AG08395 (cell line): ENCODE data around the gene CAMK4.
"Not testable (repeated sequence)": the region's sequence is repeated elsewhere in the genome, so short reads cannot be mapped to it uniquely, and the experiment has no call there.

Source experiments
- DNase-seq: peaks from one replicate; pipeline ENCODE4 v3.0.0; 2012; ENCODE audit warnings: mixed read lengths, low spot score

Gene CAMK4

GRCh38 chr5:111310711-111311620, 86.8 kb downstream of the CAMK4 start:
- no peak for DNase-seq

- DNase-seq: no peak
These were observed 87.5 kb downstream of the CAMK4 start for GRCh38 chr5:111311666-111312065.

GRCh38 chr5:111313017-111313724, 89.0 kb downstream of the CAMK4 start:
- DNase-seq: no peak

GRCh38 chr5:111320953-111321352, 96.8 kb downstream of the CAMK4 start:
- DNase-seq: no peak

- no peak for DNase-seq
These were observed 97.2 kb downstream of the CAMK4 start for GRCh38 chr5:111321376-111321775.

GRCh38 chr5:111326551-111326950, 102.4 kb downstream of the CAMK4 start:
- DNase-seq: no peak

GRCh38 chr5:111337133-111337532, 112.9 kb downstream of the CAMK4 start:
- DNase-seq: no peak

GRCh38 chr5:111337688-111338087, 113.5 kb downstream of the CAMK4 start:
- DNase-seq: no peak

GRCh38 chr5:111345731-111346130, 121.5 kb downstream of the CAMK4 start:
- peak; percentile 8 for DNase-seq

GRCh38 chr5:111347021-111347420, 122.8 kb downstream of the CAMK4 start:
- DNase-seq: no peak

- DNase-seq: no peak
These were observed 124.6 kb downstream of the CAMK4 start for GRCh38 chr5:111348661-111349329.

GRCh38 chr5:111349429-111349828, 125.2 kb downstream of the CAMK4 start:
- no peak for DNase-seq

- no peak for DNase-seq
These were observed 128.9 kb downstream of the CAMK4 start for GRCh38 chr5:111353035-111353434.

- DNase-seq: not testable (repeated sequence)
These were observed 134.5 kb downstream of the CAMK4 start for GRCh38 chr5:111358726-111359125.

- no peak for DNase-seq
These were observed 136.0 kb downstream of the CAMK4 start for GRCh38 chr5:111360173-111360572.

GRCh38 chr5:111364992-111365391, 140.8 kb downstream of the CAMK4 start:
- DNase-seq: no peak

- DNase-seq: no peak
These were observed 142.2 kb downstream of the CAMK4 start for GRCh38 chr5:111366388-111366787.

GRCh38 chr5:111367115-111367514, 142.9 kb downstream of the CAMK4 start:
- DNase-seq: no peak

- no peak for DNase-seq
These were observed 148.6 kb downstream of the CAMK4 start for GRCh38 chr5:111372799-111373198.

- no peak for DNase-seq
These were observed 150.2 kb downstream of the CAMK4 start for GRCh38 chr5:111374380-111374779.

- DNase-seq: no peak
These were observed 151.5 kb downstream of the CAMK4 start for GRCh38 chr5:111375645-111376044.

GRCh38 chr5:111377306-111377705, 153.1 kb downstream of the CAMK4 start:
- DNase-seq: no peak

- DNase-seq: no peak
These were observed 155.2 kb downstream of the CAMK4 start for GRCh38 chr5:111379391-111379816.
